ENCODE data around the gene TRAF3.
A peak's percentile ranks its signal among the peaks of the same experiment; 100 is the strongest.
"Not testable (repeated sequence)": the region's sequence is repeated elsewhere in the genome, so short reads cannot be mapped to it uniquely, and the experiment has no call there.

The TRAF3 gene

GRCh38 chr14:102882226-102882906 lies 105.1 kb downstream of the TRAF3 start:
- FAIRE-seq (no peak), DNase-seq (ENCODE audit: insufficient read length, low spot score) (no peak)

- no peak for FAIRE-seq
- DNase-seq (ENCODE audit: insufficient read length, low spot score), result no peak
These were observed 105.9 kb downstream of the TRAF3 start for GRCh38 chr14:102883089-102883541.

GRCh38 chr14:102883554-102883953 lies 106.3 kb downstream of the TRAF3 start:
- DNase-seq (ENCODE audit: insufficient read length, low spot score) (no peak), FAIRE-seq (no peak)

GRCh38 chr14:102885737-102886447 lies 108.6 kb downstream of the TRAF3 start:
- FAIRE-seq, result no peak
- DNase-seq (ENCODE audit: insufficient read length, low spot score), result no peak

- FAIRE-seq (no peak), DNase-seq (ENCODE audit: insufficient read length, low spot score) (no peak)
These were observed 111.5 kb downstream of the TRAF3 start for GRCh38 chr14:102888748-102889147.

GRCh38 chr14:102889615-102890014 lies 112.4 kb downstream of the TRAF3 start:
- FAIRE-seq (no peak), DNase-seq (ENCODE audit: insufficient read length, low spot score) (no peak)

GRCh38 chr14:102891111-102891510 lies 113.9 kb downstream of the TRAF3 start:
- no peak for FAIRE-seq
- DNase-seq (ENCODE audit: insufficient read length, low spot score), result no peak

GRCh38 chr14:102891556-102891955 lies 114.3 kb downstream of the TRAF3 start:
- FAIRE-seq, result no peak
- no peak for DNase-seq (ENCODE audit: insufficient read length, low spot score)

- DNase-seq (ENCODE audit: insufficient read length, low spot score), result no peak
- no peak for FAIRE-seq
These were observed 115.4 kb downstream of the TRAF3 start for GRCh38 chr14:102892651-102893050.

GRCh38 chr14:102893452-102893851 lies 116.2 kb downstream of the TRAF3 start:
- DNase-seq (ENCODE audit: insufficient read length, low spot score), result no peak
- FAIRE-seq, result no peak

- not testable (repeated sequence) for FAIRE-seq; DNase-seq (ENCODE audit: insufficient read length, low spot score)
These were observed 119.5 kb downstream of the TRAF3 start for GRCh38 chr14:102896735-102897134.

GRCh38 chr14:102897299-102898027 lies 120.2 kb downstream of the TRAF3 start:
- no peak for FAIRE-seq
- no peak for DNase-seq (ENCODE audit: insufficient read length, low spot score)

GRCh38 chr14:102898298-102898697 lies 121.0 kb downstream of the TRAF3 start:
- FAIRE-seq (no peak), DNase-seq (ENCODE audit: insufficient read length, low spot score) (no peak)

- DNase-seq (ENCODE audit: insufficient read length, low spot score), result no peak
- peak; percentile 89 for FAIRE-seq
These were observed 121.7 kb downstream of the TRAF3 start for GRCh38 chr14:102898776-102899515.

GRCh38 chr14:102899516-102899900 lies 122.3 kb downstream of the TRAF3 start:
- DNase-seq (ENCODE audit: insufficient read length, low spot score), result no peak
- no peak for FAIRE-seq

- FAIRE-seq (peak; percentile 94), DNase-seq (ENCODE audit: insufficient read length, low spot score) (no peak)
These were observed 123.7 kb downstream of the TRAF3 start for GRCh38 chr14:102900631-102901571.

GRCh38 chr14:102901633-102902032 lies 124.4 kb downstream of the TRAF3 start:
- DNase-seq (ENCODE audit: insufficient read length, low spot score) (peak; percentile 95), FAIRE-seq (no peak)

GRCh38 chr14:102902086-102902485 lies 124.8 kb downstream of the TRAF3 start:
- no peak for FAIRE-seq
- no peak for DNase-seq (ENCODE audit: insufficient read length, low spot score)

GRCh38 chr14:102902523-102903247 lies 125.4 kb downstream of the TRAF3 start:
- DNase-seq (ENCODE audit: insufficient read length, low spot score), result no peak
- no peak for FAIRE-seq
